A673 (cell line): ENCODE results near the gene GRWD1. TPM values are rescaled to one million over a fixed set of nuclear protein-coding genes. Genes with fewer than 3 reads are reported as not detected.

Source experiments
- BruUV-seq: library from RNA; stranded (reverse); fragments of 400-500 nt; replicated peaks from 2 replicates; lab custom pipeline; 2021; lab: Mats Ljungman, UMichigan
- CTCF ChIA-PET: fragments of 300-600 bp; sonication (Branson Sonifier 250); formaldehyde crosslinking; loops from one replicate; lab custom pipeline; 2022; ENCODE audit warnings: antibody characterized with exemption; lab: Charles Lee
- POLR2A ChIA-PET: fragments of 300-600 bp; sonication (Branson Sonifier 250); formaldehyde crosslinking; loops from one replicate; lab custom pipeline; 2022; ENCODE audit warnings: antibody characterized with exemption; ENCODE audit not compliant: low non-redundant PET; lab: Charles Lee
- DNase-seq: peaks from one replicate; pipeline ENCODE4 v3.0.0-alpha.2; 2015; ENCODE audit warnings: low spot score
- H3K27ac ChIP-seq: fragments of 200-600 bp; sonication (generic); 2 replicates; pipeline ENCODE4 v1.5.1; 2016; ENCODE audit warnings: mixed run types, low read depth, mild to moderate bottlenecking, mixed read lengths, antibody characterized with exemption, low read length; ENCODE audit not compliant: poor library complexity, severe bottlenecking
- H3K27me3 ChIP-seq: fragments of 200-600 bp; sonication (generic); replicated peaks from 2 replicates; pipeline ENCODE4 v1.6.1; 2017; ENCODE audit warnings: mixed run types, low read depth, mild to moderate bottlenecking, mixed read lengths, antibody characterized with exemption, low read length; ENCODE audit not compliant: insufficient read depth, poor library complexity
- H3K36me3 ChIP-seq: fragments of 200-600 bp; sonication (generic); 2 replicates; pipeline ENCODE4 v1.6.1; 2016; ENCODE audit warnings: mixed run types, mild to moderate bottlenecking, mixed read lengths, antibody characterized with exemption, low read length; ENCODE audit not compliant: insufficient read depth, poor library complexity, severe bottlenecking
- H3K4me1 ChIP-seq: fragments of 200-600 bp; sonication (generic); 2 replicates; pipeline ENCODE4 v1.6.1; 2017; ENCODE audit warnings: mixed run types, mild to moderate bottlenecking, mixed read lengths, antibody characterized with exemption, low read length; ENCODE audit not compliant: insufficient read depth, poor library complexity, severe bottlenecking
- H3K4me3 ChIP-seq: fragments of 200-600 bp; sonication (generic); 2 replicates; pipeline ENCODE4 v1.5.1; 2016; ENCODE audit warnings: low read depth, mixed run types, mild to moderate bottlenecking, mixed read lengths, low read length; ENCODE audit not compliant: poor library complexity, severe bottlenecking
- H3K9me3 ChIP-seq: fragments of 200-600 bp; sonication (generic); 2 replicates; pipeline ENCODE4 v1.6.1; 2016; ENCODE audit warnings: mixed run types, low read depth, mild to moderate bottlenecking, mixed read lengths, antibody characterized with exemption, low read length; ENCODE audit not compliant: poor library complexity, severe bottlenecking
- CTCF ChIP-seq: fragments of 300-800, 200-600 bp; sonication (generic); conservative IDR thresholded peaks from 2 replicates; pipeline ENCODE4 v1.5.1; 2017; ENCODE audit warnings: low read depth, mild to moderate bottlenecking, antibody characterized with exemption, low read length, moderate library complexity, mixed read lengths
- EZH2 ChIP-seq: fragments of 200-600 bp; sonication (generic); IDR thresholded peaks from 2 replicates; pipeline ENCODE4 v1.6.1; 2017; ENCODE audit warnings: borderline replicate concordance, low read depth, mild to moderate bottlenecking, mixed read lengths, antibody characterized with exemption, low read length; ENCODE audit not compliant: poor library complexity, severe bottlenecking
- intact Hi-C: fragments of 100-400 bp; cut with micrococcal nuclease; formaldehyde crosslinking; loops from one replicate; pipeline ENCODE4 v1.10.0; 2022; ENCODE audit not compliant: unreplicated experiment
- total RNA-seq: library from RNA; stranded (reverse); gene quantifications from 2 replicates; pipeline ENCODE4 v1.2.3, GENCODE V29; 2021

The GRWD1 gene
- total RNA-seq, 1 experiment from 2014 or later, result 109 TPM

- intact Hi-C loops, result no loop called here
- POLR2A ChIA-PET, result no interaction called here
- Histone ChIP-seq H3K4me3 (no peak overlapping the region), H3K27me3 (peaks cover 10% of the 10 kb centered on the region), H3K9me3 (no peaks in the 10 kb centered on the region), H3K4me1 (peaks cover 30% of the 10 kb centered on the region), H3K36me3 (no peaks in the 10 kb centered on the region), H3K27ac (no peak overlapping the region)
- peak; percentile 14 for DNase-seq
- no TSS peak for BruUV-seq
- CTCF ChIA-PET, result no interaction called here
- TF ChIP-seq CTCF, result no peak
- no peak for TF ChIP-seq EZH2
Measured at GRCh38 chr19:48497728-48498594, 52.2 kb downstream of the GRWD1 start.

- BruUV-seq, result no TSS peak
- peaks cover 30% of the 10 kb centered on the region for H3K4me1 ChIP-seq
- H3K36me3 ChIP-seq, result no peaks in the 10 kb centered on the region
- H3K9me3 ChIP-seq, result no peaks in the 10 kb centered on the region
- intact Hi-C loops, result no loop called here
- H3K4me3 ChIP-seq, result peak overlapping the region; percentile 34
- no peak for DNase-seq
- peak; percentile 44 for TF ChIP-seq CTCF
- TF ChIP-seq EZH2, result no peak
- POLR2A ChIA-PET, result no interaction called here
- peaks cover 10% of the 10 kb centered on the region for H3K27me3 ChIP-seq
- H3K27ac ChIP-seq, result no peak overlapping the region
- CTCF ChIA-PET, result no interaction called here
Measured at GRCh38 chr19:48498595-48499311, 53.0 kb downstream of the GRWD1 start.

- Histone ChIP-seq H3K9me3 (no peaks in the 10 kb centered on the region), H3K36me3 (no peaks in the 10 kb centered on the region), H3K4me1 (peaks cover 24% of the 10 kb centered on the region), H3K4me3 (peak overlapping the region; percentile 34), H3K27ac (no peak overlapping the region), H3K27me3 (peaks cover 10% of the 10 kb centered on the region)
- CTCF ChIA-PET, result no interaction called here
- intact Hi-C loops, result no loop called here
- TF ChIP-seq CTCF, result no peak
- no peak for TF ChIP-seq EZH2
- no peak for DNase-seq
- POLR2A ChIA-PET, result no interaction called here
- BruUV-seq, result no TSS peak
Measured at GRCh38 chr19:48499316-48500090, 53.7 kb downstream of the GRWD1 start.
